ENCODE measurements around the gene PSME3IP1.

The PSME3IP1 gene

GRCh38 chr16:57185446-57185944, 344 bp downstream of the PSME3IP1 start:
- peak overlapping the region; percentile 98 for H3K4me3 ChIP-seq (ENCODE audit: extremely low read depth, insufficient read depth, low read length, poor library complexity, severe bottlenecking)
- H3K4me1 ChIP-seq (ENCODE audit: control insufficient read depth, insufficient read depth, low read length, poor library complexity, severe bottlenecking): peaks cover 19% of the 10 kb centered on the region
- peaks cover 16% of the 10 kb centered on the region for H3K36me3 ChIP-seq (ENCODE audit: control insufficient read depth, insufficient read depth, low read length)
- H3K9me3 ChIP-seq (ENCODE audit: control insufficient read depth, low read length): no peaks in the 10 kb centered on the region
- WGBS, 2 experiments (ENCODE audit: insufficient coverage in 2 of 2): 0 to 1% methylated on average over 28 to 34 of the region's 37 CpGs
- H3K27ac ChIP-seq (ENCODE audit: low read depth, low read length, severe bottlenecking): peak overlapping the region; percentile 69

DNA sequence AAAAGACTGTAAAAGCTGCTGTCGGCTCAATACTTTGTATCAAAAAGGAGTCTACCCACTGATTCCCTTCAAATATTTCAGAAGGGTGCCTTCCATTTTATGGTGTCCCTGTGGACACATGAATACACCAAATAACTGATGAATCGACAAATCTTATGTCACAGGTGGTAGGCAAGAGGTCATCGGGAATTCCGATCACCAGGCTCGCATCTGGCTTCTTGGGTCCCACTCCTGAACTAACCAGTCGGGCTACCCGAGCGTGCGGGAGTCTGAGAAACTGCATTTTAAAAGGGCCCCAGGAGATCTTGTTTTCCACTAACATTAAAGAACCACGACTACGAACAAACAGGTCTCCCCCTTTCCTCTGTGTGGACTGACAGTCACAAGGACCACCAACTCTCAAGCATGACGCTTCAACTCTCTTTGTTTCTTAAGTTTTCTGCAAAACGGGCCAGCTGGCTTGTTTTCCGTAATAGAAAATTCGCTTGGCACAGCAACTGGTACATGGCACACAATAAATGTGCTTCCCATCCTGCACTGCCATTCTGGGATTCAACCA, 873 bp downstream of the PSME3IP1 start:
- peak overlapping the region; percentile 98 for H3K4me3 ChIP-seq (ENCODE audit: extremely low read depth, insufficient read depth, low read length, poor library complexity, severe bottlenecking)
- 21 to 24% methylated on average over 15 of the region's 15 CpGs for WGBS, 2 experiments (ENCODE audit: insufficient coverage in 2 of 2)
- H3K4me1 ChIP-seq (ENCODE audit: control insufficient read depth, insufficient read depth, low read length, poor library complexity, severe bottlenecking): peaks cover 16% of the 10 kb centered on the region
- H3K9me3 ChIP-seq (ENCODE audit: control insufficient read depth, low read length): no peaks in the 10 kb centered on the region
- H3K36me3 ChIP-seq (ENCODE audit: control insufficient read depth, insufficient read depth, low read length): peaks cover 16% of the 10 kb centered on the region
- H3K27ac ChIP-seq (ENCODE audit: low read depth, low read length, severe bottlenecking): no peak overlapping the region

- Histone ChIP-seq H3K4me1 (ENCODE audit: control insufficient read depth, insufficient read depth, low read length, poor library complexity, severe bottlenecking) (peaks cover 19% of the 10 kb centered on the region), H3K36me3 (ENCODE audit: control insufficient read depth, insufficient read depth, low read length) (peaks cover 9% of the 10 kb centered on the region), H3K9me3 (ENCODE audit: control insufficient read depth, low read length) (no peaks in the 10 kb centered on the region), H3K4me3 (ENCODE audit: extremely low read depth, insufficient read depth, low read length, poor library complexity, severe bottlenecking) (no peak overlapping the region), H3K27ac (ENCODE audit: low read depth, low read length, severe bottlenecking) (no peak overlapping the region)
- 100% methylated on average over 1 of the region's 4 CpGs; no CpG with 5 or more reads in 1 of the 2 experiments for WGBS, 2 experiments (ENCODE audit: insufficient coverage in 2 of 2)
These were observed 1.7 kb downstream of the PSME3IP1 start for GRCh38 chr16:57184113-57184512.

GRCh38 chr16:57179215-57179828, 6.5 kb downstream of the PSME3IP1 start:
- H3K36me3 ChIP-seq (ENCODE audit: control insufficient read depth, insufficient read depth, low read length): peaks cover 10% of the 10 kb centered on the region
- H3K9me3 ChIP-seq (ENCODE audit: control insufficient read depth, low read length): no peaks in the 10 kb centered on the region
- 95 to 100% methylated on average over 2 of the region's 3 CpGs for WGBS, 2 experiments (ENCODE audit: insufficient coverage in 2 of 2)
- peak overlapping the region; percentile 69 for H3K27ac ChIP-seq (ENCODE audit: low read depth, low read length, severe bottlenecking)
- H3K4me1 ChIP-seq (ENCODE audit: control insufficient read depth, insufficient read depth, low read length, poor library complexity, severe bottlenecking): peaks cover 9% of the 10 kb centered on the region
- no peak overlapping the region for H3K4me3 ChIP-seq (ENCODE audit: extremely low read depth, insufficient read depth, low read length, poor library complexity, severe bottlenecking)

DNA sequence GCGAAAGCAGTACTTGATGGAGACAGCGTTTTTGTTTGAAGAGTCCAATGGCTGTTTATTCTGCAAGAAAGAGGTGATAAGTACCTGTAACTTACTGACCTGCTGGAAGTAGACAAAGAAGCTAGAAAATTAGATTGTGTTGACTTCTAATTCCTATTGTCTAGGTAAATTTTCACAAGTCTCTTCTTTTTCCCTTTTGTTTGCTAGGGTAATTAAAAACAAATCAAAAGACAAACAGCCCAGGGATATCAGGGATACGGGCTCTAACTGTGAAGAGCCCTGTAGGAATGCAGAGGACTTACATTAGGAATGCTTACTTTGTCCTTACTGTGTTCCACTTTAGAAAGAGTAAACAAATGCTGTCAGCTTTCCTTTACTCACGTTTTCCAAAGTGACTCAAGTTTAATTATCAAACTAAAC, 7.0 kb downstream of the PSME3IP1 start:
- Histone ChIP-seq H3K4me3 (ENCODE audit: extremely low read depth, insufficient read depth, low read length, poor library complexity, severe bottlenecking) (no peak overlapping the region), H3K9me3 (ENCODE audit: control insufficient read depth, low read length) (no peaks in the 10 kb centered on the region), H3K27ac (ENCODE audit: low read depth, low read length, severe bottlenecking) (no peak overlapping the region), H3K36me3 (ENCODE audit: control insufficient read depth, insufficient read depth, low read length) (peaks cover 15% of the 10 kb centered on the region), H3K4me1 (ENCODE audit: control insufficient read depth, insufficient read depth, low read length, poor library complexity, severe bottlenecking) (peaks cover 7% of the 10 kb centered on the region)
- WGBS, 2 experiments (ENCODE audit: insufficient coverage in 2 of 2): 67 to 100% methylated on average over 1 to 3 of the region's 4 CpGs

GRCh38 chr16:57178196-57178595, 7.6 kb downstream of the PSME3IP1 start:
- no peaks in the 10 kb centered on the region for H3K9me3 ChIP-seq (ENCODE audit: control insufficient read depth, low read length)
- no peak overlapping the region for H3K27ac ChIP-seq (ENCODE audit: low read depth, low read length, severe bottlenecking)
- WGBS, 2 experiments (ENCODE audit: insufficient coverage in 2 of 2): 87% methylated on average over 3 of the region's 3 CpGs; no CpG with 5 or more reads in 1 of the 2 experiments
- peaks cover 7% of the 10 kb centered on the region for H3K4me1 ChIP-seq (ENCODE audit: control insufficient read depth, insufficient read depth, low read length, poor library complexity, severe bottlenecking)
- no peak overlapping the region for H3K4me3 ChIP-seq (ENCODE audit: extremely low read depth, insufficient read depth, low read length, poor library complexity, severe bottlenecking)
- H3K36me3 ChIP-seq (ENCODE audit: control insufficient read depth, insufficient read depth, low read length): peaks cover 21% of the 10 kb centered on the region

- no peak overlapping the region for H3K4me3 ChIP-seq (ENCODE audit: extremely low read depth, insufficient read depth, low read length, poor library complexity, severe bottlenecking)
- peaks cover 7% of the 10 kb centered on the region for H3K4me1 ChIP-seq (ENCODE audit: control insufficient read depth, insufficient read depth, low read length, poor library complexity, severe bottlenecking)
- H3K36me3 ChIP-seq (ENCODE audit: control insufficient read depth, insufficient read depth, low read length): peaks cover 41% of the 10 kb centered on the region
- H3K9me3 ChIP-seq (ENCODE audit: control insufficient read depth, low read length): no peaks in the 10 kb centered on the region
- H3K27ac ChIP-seq (ENCODE audit: low read depth, low read length, severe bottlenecking): peak overlapping the region; percentile 23
- 93 to 96% methylated on average over 2 to 3 of the region's 5 CpGs for WGBS, 2 experiments (ENCODE audit: insufficient coverage in 2 of 2)
These were observed 9.9 kb downstream of the PSME3IP1 start for GRCh38 chr16:57175896-57176295.

DNA sequence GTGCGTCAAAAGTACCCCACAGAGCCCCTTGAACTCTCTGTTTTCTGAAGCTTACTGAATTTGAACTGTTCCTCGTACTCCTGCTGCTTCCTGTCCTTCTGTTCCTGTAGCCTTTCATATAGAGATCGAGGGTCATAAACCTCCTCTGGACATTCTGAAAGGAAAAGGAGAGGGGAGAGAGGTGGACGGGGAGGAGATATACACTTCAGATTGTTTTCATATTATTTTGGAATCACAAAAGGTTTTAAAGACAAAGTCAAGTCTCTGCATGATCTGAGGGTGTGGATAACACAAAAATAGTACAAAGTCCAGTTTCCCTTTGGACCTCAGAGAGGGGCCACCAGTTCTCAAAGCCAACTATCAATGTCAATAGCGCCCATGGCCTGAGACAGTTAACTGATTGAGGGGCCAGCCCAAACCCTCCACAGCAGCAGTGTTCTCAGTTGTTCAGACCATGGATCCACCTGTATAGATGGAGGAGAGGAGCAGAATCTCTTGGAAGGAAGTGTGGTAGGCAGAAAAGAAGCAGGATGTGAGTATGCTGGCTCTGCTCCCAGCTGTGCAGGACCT, 13.0 kb downstream of the PSME3IP1 start:
- H3K4me3 ChIP-seq (ENCODE audit: extremely low read depth, insufficient read depth, low read length, poor library complexity, severe bottlenecking): no peak overlapping the region
- 93 to 100% methylated on average over 2 to 3 of the region's 5 CpGs for WGBS, 2 experiments (ENCODE audit: insufficient coverage in 2 of 2)
- H3K36me3 ChIP-seq (ENCODE audit: control insufficient read depth, insufficient read depth, low read length): peaks cover 52% of the 10 kb centered on the region
- H3K27ac ChIP-seq (ENCODE audit: low read depth, low read length, severe bottlenecking): no peak overlapping the region
- H3K4me1 ChIP-seq (ENCODE audit: control insufficient read depth, insufficient read depth, low read length, poor library complexity, severe bottlenecking): peaks cover 3% of the 10 kb centered on the region
- no peaks in the 10 kb centered on the region for H3K9me3 ChIP-seq (ENCODE audit: control insufficient read depth, low read length)

GRCh38 chr16:57169327-57169726, 16.5 kb downstream of the PSME3IP1 start:
- Histone ChIP-seq H3K36me3 (ENCODE audit: control insufficient read depth, insufficient read depth, low read length) (peaks cover 78% of the 10 kb centered on the region), H3K4me3 (ENCODE audit: extremely low read depth, insufficient read depth, low read length, poor library complexity, severe bottlenecking) (no peak overlapping the region), H3K4me1 (ENCODE audit: control insufficient read depth, insufficient read depth, low read length, poor library complexity, severe bottlenecking) (peaks cover 3% of the 10 kb centered on the region), H3K27ac (ENCODE audit: low read depth, low read length, severe bottlenecking) (peak overlapping the region; percentile 91), H3K9me3 (ENCODE audit: control insufficient read depth, low read length) (no peaks in the 10 kb centered on the region)

GRCh38 chr16:57167953-57168352, 17.9 kb downstream of the PSME3IP1 start:
- 48 to 60% methylated on average over 1 to 2 of the region's 4 CpGs for WGBS, 2 experiments (ENCODE audit: insufficient coverage in 2 of 2)
- no peak overlapping the region for H3K4me3 ChIP-seq (ENCODE audit: extremely low read depth, insufficient read depth, low read length, poor library complexity, severe bottlenecking)
- no peak overlapping the region for H3K27ac ChIP-seq (ENCODE audit: low read depth, low read length, severe bottlenecking)
- no peaks in the 10 kb centered on the region for H3K9me3 ChIP-seq (ENCODE audit: control insufficient read depth, low read length)
- peaks cover 3% of the 10 kb centered on the region for H3K4me1 ChIP-seq (ENCODE audit: control insufficient read depth, insufficient read depth, low read length, poor library complexity, severe bottlenecking)
- H3K36me3 ChIP-seq (ENCODE audit: control insufficient read depth, insufficient read depth, low read length): peaks cover 78% of the 10 kb centered on the region

GRCh38 chr16:57167538-57167937, 18.3 kb downstream of the PSME3IP1 start:
- 100% methylated on average over 2 to 3 of the region's 3 CpGs for WGBS, 2 experiments (ENCODE audit: insufficient coverage in 2 of 2)
- peaks cover 3% of the 10 kb centered on the region for H3K4me1 ChIP-seq (ENCODE audit: control insufficient read depth, insufficient read depth, low read length, poor library complexity, severe bottlenecking)
- no peak overlapping the region for H3K4me3 ChIP-seq (ENCODE audit: extremely low read depth, insufficient read depth, low read length, poor library complexity, severe bottlenecking)
- no peaks in the 10 kb centered on the region for H3K9me3 ChIP-seq (ENCODE audit: control insufficient read depth, low read length)
- H3K27ac ChIP-seq (ENCODE audit: low read depth, low read length, severe bottlenecking): no peak overlapping the region
- H3K36me3 ChIP-seq (ENCODE audit: control insufficient read depth, insufficient read depth, low read length): peaks cover 78% of the 10 kb centered on the region
